22Rv1 (cell line): ENCODE measurements around the gene PAK5.

Experiments used
- H3K27ac ChIP-seq: fragments of 450-650 bp; 2 replicates; pipeline ENCODE4 v1.5.1; 2017
- ZFX ChIP-seq: fragments of 450-650 bp; IDR thresholded peaks from 2 replicates; pipeline ENCODE4 v1.6.1; 2017; ENCODE audit warnings: antibody characterized with exemption, borderline replicate concordance
- TF ChIP-seq, protein P1 (sequence below): fragments of 450-650 bp; IDR thresholded peaks from 2 replicates; pipeline ENCODE4 v1.5.1; 2017; ENCODE audit warnings: mild to moderate bottlenecking

PAK5 gene

GRCh38 chr20:9852566-9852965, 13.7 kb upstream of the PAK5 start:
- TF ChIP-seq ZFX: no peak
- TF ChIP-seq, protein P1, sequence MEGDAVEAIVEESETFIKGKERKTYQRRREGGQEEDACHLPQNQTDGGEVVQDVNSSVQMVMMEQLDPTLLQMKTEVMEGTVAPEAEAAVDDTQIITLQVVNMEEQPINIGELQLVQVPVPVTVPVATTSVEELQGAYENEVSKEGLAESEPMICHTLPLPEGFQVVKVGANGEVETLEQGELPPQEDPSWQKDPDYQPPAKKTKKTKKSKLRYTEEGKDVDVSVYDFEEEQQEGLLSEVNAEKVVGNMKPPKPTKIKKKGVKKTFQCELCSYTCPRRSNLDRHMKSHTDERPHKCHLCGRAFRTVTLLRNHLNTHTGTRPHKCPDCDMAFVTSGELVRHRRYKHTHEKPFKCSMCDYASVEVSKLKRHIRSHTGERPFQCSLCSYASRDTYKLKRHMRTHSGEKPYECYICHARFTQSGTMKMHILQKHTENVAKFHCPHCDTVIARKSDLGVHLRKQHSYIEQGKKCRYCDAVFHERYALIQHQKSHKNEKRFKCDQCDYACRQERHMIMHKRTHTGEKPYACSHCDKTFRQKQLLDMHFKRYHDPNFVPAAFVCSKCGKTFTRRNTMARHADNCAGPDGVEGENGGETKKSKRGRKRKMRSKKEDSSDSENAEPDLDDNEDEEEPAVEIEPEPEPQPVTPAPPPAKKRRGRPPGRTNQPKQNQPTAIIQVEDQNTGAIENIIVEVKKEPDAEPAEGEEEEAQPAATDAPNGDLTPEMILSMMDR: no peak
- H3K27ac ChIP-seq: no peak overlapping the region

DNA sequence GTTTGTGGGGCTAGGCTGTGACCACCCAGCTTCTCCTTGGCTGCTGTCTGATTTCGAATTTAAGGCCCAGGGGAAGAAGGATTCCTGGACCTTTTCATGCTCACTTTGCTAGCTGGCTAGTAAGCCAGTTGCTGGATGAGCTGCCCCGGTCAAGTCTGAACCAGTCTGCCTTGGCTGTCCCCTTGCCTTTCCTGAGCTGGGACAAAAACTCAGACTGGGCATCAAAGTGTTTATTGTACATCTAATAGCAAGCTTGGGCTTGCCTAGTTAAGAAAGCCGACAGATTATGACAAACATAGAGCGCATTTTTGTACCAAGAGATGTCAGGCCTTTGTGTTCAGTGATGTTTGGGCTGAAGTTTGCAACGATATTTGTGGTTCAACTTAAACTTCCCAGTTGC, 750 bp upstream of the PAK5 start:
- no peak for TF ChIP-seq ZFX
- TF ChIP-seq, protein P1: no peak
- no peak overlapping the region for H3K27ac ChIP-seq

DNA sequence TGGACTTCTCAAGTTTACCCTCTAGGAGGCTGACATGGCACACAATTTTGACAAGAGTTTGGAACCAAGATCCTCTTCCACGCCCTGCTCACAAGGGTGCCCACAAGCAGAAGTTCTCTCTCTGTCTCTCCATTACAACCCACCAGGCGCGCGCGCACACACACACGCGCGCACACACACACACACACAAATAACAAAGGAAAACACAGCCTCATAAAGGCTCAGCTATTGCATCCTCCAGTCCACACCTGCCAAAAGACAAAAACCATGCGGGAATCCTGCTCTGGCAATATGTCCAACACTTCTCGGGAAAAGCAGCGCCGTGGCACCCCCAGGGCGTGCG, 870 bp downstream of the PAK5 start:
- H3K27ac ChIP-seq: no peak overlapping the region
- no peak for TF ChIP-seq ZFX
- TF ChIP-seq, protein P1: no peak

DNA sequence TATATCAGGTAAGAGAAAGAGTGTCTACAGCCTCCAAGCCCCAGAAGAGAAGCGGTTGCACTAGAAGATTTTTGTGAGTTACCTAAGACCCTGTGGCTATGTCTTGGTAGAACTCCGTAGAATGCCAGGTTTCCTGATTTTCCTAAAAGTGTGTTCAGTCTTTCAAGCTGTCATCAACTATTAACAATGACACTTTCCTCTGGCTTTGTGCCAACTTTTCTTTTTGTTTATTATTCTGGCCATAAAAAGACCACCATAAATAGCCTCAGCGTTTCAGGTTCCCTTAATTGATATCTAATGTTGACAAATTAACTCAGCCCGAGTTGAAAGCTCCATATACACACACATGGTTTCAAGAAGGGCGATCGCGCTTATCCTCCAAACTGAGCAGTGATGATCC, 1.2 kb downstream of the PAK5 start:
- H3K27ac ChIP-seq: no peak overlapping the region
- TF ChIP-seq ZFX: no peak
- TF ChIP-seq, protein P1: no peak

- TF ChIP-seq ZFX: no peak
- TF ChIP-seq, protein P1: no peak
- no peak overlapping the region for H3K27ac ChIP-seq
These were observed 3.6 kb downstream of the PAK5 start for GRCh38 chr20:9835302-9835701.

GRCh38 chr20:9831032-9831431, 7.8 kb downstream of the PAK5 start:
- H3K27ac ChIP-seq: no peak overlapping the region
- TF ChIP-seq, protein P1: no peak
- no peak for TF ChIP-seq ZFX

- TF ChIP-seq, protein P1: no peak
- TF ChIP-seq ZFX: no peak
- H3K27ac ChIP-seq: no peak overlapping the region
These were observed 9.0 kb downstream of the PAK5 start for GRCh38 chr20:9829835-9830234.
